HG02884 (cell line): ENCODE measurements around the gene OSCAR.
"Not testable (repeated sequence)": the region's sequence is repeated elsewhere in the genome, so short reads cannot be mapped to it uniquely, and the experiment has no call there.

Experiments
- ATAC-seq: cut with Tn5 transposase; IDR thresholded peaks from one replicate; pipeline ENCODE4 v1.9.1; 2021; ENCODE audit warnings: mild to moderate bottlenecking, moderate library complexity; ENCODE audit not compliant: unreplicated experiment

OSCAR gene

DNA sequence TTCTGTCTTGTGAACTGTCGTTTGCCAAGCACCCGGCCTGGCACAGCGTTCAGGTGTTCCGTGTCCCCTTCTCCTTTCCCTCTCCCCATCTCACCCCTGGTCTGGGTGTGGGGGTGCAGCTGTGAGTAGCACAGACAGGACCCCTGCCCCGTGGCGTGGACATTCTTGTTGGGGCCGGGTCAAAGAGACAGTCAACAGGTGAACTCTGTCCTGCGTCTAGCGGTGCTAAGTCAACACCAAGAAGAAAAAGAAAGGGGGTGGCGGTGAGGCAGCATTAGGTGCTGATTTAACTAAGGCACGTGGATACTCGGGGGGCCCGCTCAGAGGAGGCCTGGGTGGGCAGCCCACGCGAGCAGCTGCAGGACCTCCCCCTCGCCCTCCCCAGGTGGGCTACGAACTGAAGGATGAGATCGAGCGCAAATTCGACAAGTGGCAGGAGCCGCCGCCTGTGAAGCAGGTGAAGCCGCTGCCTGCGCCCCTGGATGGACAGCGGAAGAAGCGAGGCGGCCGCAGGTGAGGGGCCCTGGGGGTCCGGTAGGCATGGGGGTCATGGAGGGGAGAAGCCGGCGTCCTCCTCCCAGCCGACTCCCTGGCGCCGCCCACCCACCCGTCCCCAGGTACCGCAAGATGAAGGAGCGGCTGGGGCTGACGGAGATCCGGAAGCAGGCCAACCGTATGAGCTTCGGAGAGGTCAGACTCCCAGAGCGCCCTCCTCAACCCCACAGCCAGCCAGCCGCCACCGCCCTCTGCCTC, 27.3 kb upstream of the OSCAR start:
- no peak for ATAC-seq

DNA sequence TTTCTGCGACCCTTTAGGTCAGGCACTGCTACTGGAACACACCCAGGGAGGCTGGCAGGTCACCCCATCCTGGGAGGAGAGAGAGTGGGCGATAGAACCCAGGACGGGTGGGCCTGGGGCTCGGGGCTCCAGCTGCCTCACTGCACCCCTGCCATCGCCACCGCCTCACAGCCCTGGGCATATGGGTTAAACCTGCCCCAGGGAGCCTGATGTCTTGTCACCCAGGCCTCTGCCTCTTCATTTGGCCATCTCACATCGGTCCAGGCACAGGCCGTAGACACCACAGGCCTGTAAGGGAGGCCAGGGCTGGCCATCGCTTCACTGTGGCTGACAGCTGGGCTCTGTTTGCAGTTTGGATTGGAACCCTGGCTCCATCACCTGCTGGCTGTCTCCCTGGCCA, 25.1 kb upstream of the OSCAR start:
- no peak for ATAC-seq

DNA sequence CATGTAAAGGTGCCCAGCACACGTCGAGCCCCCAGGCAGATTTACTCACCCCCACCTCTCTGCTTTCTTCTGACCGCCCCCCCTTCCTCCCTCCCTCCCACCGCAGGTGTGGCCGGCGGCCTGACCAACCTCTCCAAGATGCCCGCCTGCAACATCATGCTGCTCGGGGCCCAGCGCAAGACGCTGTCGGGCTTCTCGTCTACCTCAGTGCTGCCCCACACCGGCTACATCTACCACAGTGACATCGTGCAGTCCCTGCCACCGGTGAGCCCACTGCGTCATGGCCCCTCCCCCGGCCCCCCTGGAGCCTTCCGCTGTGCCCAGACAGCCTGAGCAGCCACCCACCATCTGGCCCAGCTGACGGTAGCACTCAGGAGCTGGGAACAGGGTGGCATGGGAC, 23.8 kb upstream of the OSCAR start:
- ATAC-seq, result no peak

DNA sequence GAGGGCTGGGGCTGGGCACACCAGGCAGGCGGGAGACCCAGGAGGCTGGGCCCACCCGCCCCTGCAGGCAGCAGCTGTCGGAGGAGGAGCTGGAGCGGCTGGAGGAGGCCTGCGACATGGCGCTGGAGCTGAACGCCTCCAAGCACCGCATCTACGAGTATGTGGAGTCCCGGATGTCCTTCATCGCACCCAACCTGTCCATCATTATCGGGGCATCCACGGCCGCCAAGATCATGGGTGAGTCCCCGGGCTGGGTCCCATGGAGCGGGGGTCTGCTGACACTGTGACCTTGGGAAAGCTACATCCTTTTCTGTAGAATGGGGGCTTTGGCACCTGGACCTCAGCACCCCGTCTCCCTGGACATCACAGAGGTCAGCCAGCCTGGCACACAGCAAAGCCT, 23.1 kb upstream of the OSCAR start:
- ATAC-seq, result no peak

DNA sequence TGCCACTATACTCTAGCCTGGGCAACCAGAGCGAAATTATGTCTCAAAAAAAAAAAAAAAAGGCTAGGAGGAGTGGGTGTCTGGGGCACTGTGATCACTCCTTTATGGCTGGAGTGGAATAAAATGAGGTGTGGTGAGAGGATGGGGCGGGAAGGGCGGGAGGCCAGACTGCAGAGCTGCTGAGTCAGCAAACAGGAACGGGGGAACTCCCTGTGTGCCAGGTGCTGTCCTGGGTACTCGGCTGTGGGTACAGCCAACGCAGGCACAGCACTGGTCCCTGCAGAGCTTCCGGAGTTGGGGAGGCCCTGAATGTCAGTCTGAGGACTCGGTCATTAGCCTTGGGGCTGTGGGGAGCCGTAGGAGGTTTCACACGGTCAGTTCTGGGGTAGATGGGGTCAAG, 20.7 kb upstream of the OSCAR start:
- no peak for ATAC-seq

DNA sequence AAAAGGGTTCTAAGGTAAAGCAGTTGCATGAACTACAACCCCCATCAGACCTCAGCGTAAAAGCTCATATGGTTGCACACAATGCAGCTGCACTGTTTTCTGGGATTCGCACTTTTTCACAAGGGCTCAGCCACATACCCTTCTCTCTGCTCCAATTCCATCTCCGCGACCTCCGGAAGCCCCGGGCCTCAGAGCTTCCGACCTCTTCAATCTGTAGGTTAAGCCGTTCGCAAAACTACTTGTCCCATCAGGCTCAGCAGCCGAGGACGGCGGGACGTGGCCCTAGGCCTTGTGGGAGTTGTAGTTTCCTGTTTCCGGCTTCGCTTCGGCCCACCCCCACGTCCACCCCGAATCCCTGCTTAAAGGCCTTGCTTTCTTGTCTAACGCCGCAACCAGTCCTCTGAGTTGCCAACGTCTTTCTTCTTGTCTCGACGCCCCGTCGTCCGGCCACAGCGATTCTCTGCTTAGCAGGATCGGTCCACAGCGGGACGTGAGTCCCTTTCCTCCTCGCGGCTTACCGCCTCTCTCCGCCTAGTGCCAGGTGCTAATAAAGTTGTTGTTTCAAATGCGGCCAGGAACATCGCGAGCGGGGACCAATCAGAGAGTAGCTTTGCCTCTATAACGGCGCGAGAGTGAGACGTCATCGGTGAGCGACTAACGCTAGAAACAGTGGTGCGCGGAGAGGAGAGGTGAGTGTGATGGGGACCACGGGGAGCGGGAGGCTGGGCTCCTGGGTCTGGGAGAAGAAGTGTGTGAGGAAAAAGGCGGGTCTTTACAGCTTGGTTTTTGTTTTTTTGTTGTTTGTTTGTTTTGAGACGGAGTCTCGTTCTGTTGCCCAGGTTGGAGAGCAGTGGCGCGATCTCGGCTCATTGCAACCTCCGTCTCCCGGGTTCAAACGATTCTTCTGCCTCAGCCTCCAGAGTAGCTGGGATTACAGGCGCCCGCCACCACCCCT, 14.8 kb upstream of the OSCAR start, which contains the start of the genes PRPF31 and TFPT:
Gene PRPF31 (plus strand): TSS at position 646 of the 955 bp plus-strand sequence. CDS start 2,525 bp downstream, outside the sequence.
Gene TFPT (minus strand): TSS at position 549 of the 955 bp plus-strand sequence. CDS start 388 bp downstream, at position 161.
- ATAC-seq, result peak; percentile 69

DNA sequence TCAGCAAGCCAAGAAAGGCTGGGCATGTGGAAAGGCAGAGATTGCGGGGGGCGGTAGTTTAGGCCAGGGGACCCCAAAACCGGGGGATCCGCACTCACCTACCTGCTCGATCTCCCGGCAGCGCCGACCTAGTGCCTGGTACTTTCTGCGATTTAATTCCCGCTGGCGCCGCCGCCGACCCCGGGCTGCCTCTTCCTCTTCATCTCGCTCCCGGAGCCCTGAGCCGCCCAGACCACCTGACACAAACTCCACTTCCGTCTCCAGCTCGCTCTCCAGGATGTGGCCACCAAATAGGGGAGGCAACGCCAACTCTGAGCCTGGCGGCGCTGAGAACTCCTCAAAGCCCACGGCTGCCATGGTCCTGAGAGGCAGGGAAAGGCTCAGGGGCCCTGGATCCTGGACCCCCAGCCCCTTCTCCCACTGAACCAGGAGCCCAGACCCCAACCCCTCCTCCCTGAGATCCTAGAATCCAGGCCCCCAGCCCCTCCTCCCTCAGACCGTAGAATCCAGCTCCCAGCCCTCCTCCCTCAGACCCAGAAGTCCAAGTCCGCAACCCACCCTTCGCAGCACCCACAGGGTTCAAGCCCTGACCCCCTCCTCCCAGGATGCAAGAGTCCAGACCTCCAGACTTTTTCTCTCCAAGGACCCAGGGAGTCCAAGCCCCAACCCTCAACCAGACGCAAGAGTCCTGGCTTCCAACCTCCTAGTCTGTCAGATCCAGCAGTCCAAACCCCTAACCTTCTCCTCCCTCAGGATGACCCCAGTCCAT, 13.9 kb upstream of the OSCAR start:
- ATAC-seq, result no peak

DNA sequence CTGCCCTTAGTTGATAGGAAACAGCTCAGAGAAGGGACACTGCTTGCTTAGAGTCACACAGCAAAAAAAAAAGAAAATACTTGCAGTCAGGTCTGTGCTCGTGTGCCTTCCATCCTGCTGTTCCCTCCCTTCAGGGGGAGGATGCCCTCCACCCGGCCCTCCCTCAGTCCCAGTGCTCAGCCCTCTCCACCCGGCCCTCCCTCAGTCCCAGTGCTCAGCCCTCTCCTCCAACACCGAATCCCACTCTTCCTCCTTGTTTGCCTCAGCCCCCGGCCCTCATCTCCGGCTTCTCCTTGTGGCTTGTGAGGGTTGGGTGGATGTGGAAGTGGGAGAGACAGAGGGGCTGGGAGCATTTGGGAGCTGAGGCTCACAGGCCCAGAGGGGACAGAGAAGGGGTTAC, 9.0 kb upstream of the OSCAR start:
- no peak for ATAC-seq

DNA sequence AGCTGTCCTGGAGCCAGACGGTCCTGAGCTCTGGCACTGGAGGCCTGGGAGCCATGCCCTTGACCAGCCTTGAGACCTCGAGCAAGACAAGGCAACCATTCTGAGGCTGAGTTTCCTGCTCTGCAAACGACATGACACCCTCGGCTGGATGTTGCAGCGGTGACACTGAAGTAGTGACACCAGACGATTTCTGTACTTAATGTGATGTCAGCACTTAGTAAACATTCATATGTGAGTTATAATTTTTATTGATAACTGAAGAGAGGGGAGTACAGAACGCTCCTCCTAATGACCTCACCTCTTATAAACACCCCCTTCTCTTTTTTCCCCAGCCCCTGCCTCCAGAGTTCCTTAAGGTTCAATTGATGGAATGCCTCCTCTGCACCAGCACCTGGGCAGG, 7.9 kb upstream of the OSCAR start:
- ATAC-seq, result no peak

DNA sequence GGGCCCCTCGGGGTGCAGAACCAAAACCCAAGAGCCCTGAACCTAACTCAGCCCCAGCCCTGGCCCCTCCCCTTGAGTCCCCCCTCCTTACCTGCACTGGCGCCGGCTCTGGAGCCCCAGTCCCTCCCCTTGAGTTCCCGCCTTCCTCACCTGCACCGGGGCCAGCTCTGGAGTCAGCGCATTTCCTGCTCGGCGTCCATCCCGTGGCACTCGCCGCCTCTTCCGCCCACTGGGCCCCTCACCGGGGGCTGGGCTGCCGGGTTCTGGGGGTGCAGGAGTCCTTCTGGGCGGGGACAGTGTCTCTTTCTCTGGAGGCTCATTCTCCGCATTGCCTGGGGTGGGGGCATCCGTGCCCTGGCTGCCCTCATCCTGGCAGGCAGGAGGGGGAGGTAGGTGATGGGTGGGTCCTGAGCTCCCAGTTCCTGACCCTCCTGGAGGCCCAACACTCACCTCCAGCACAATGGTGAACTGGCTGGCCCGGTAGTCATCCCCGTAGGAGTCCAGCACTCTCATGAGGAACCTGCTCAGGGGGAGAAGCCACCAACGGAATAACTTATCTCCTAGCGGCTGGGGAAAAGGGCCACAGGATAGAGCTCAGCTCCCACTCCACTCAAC, 7.4 kb upstream of the OSCAR start:
- ATAC-seq, result no peak

DNA sequence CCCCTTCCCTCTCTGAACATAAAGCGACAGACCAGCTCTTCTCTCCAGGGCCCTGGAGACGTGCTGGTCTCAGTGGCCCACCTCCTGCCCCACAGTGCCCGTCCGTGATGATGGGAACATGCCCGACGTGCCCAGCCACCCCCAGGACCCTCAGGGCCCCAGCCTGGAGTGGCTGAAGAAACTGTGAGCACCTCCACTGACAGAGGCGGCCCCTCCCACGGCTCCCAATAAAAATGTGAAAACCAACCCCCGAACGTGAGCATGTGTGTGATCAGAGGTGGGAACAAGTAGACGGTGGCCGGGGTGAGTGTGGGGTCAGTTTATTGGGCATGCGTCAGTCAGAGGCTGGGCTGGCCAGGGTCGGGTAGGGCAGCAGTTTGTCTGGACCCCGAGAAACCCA, 6.1 kb upstream of the OSCAR start:
- ATAC-seq, result no peak

DNA sequence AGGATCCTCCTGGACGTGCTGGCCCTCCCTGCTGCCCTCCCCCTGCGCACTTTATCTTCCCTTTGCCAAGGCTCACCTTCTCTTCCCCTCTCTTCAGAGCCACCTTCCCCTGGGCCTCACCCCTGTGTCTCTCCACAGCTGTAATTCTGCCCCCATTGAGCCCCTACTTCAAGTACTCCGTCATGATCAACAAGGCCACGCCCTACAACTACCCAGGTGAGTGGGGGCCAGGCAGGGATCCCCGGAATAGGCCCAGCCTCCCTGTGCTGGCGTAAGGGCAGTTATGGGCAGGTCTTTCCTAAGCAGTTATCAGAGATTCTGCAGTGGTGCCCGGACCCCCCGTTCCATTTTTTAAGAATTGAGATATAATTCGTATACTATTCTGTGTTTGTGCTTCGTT, 5.2 kb upstream of the OSCAR start:
- no peak for ATAC-seq

DNA sequence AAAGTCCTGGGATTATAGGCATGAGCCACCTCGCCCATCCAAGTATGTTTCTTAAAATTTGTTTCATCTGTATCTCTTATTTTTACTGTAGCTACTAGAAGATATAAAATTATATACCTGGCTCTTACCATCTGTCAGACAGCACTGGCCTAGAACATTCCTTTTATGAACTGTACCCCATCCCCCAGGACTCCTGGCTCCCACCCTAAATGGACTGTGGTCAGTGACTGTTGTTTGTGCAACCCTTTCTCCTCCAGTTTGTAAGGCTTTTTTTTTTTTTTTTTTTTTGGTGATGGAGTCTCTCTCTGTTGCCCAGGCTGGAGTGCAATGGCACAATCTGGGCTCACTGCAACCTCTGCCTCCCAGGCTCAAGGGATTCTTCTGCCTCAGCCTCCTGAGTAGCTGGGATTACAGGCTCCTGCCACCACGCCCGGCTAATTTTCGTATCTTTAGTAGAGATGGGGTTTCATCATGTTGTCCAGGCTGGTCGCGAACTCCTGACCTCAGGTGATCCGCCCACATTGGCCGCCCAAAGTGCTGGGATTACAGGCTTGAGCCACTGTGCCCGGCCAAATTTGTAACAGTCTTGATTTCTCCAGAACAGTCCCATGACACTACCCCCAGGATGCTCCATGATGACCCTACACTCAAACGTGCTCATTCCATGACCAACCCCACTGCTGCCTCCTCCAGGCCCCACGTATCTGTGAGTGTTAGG, 4.6 kb upstream of the OSCAR start:
- no peak for ATAC-seq

DNA sequence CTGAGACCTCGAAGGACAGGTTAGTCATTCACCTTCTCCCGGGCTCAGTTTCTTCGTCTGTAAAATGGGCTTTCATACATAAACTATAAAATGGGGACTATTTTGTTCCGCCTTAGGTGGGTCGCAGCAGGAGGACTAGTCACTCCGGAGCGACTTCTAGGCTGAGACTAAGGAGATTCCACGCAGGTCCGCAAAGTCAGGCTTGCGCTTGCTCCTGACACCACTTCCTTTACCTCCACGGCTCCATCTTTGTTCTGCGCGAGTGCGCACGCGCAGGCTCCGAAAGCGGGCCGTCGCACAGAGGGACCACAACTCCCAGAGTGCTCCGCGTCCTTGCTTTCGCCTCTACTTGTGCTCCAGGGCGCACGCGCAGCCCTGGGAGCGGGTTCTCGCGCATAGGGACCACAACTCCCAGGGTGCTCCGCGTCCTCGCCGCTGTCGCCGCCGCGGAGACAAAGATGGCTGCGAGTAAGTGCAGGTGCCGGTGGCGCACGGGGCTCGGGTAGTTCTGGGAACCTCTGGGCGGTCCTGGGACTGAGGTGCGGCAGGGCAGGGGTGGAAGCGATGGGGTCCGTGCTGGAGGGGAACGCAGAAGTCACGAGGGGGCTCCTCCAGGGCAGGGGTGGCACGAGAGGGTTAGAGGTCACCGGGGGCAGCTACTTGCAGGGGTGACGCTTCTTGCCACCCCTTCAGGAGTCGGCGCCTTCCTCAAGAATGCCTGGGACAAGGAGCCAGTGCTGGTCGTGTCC, 2.0 kb upstream of the OSCAR start, which contains the start of gene NDUFA3:
Gene NDUFA3 (plus strand): TSS at position 435 of the 749 bp plus-strand sequence. CDS start 24 bp downstream, at position 459.
- peak; percentile 90 for ATAC-seq

DNA sequence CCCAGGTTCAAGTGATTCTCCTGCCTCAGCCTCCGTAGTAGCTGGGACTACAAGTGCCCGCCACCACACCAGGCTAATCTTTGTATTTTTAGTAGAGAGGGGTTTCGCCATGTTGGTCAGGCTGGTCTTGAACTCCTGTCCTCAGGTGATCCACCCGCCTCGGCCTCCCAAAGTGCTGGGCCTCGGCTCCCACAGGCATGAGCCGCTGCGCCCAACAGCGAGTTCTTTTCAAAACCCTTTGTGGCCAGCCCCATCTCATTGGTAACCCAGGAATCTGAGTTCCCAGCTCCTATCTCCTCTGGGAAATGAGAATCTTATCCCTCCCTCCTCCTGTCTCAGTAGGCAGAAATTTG, 724 bp downstream of the OSCAR start:
- ATAC-seq, result not testable (repeated sequence)

DNA sequence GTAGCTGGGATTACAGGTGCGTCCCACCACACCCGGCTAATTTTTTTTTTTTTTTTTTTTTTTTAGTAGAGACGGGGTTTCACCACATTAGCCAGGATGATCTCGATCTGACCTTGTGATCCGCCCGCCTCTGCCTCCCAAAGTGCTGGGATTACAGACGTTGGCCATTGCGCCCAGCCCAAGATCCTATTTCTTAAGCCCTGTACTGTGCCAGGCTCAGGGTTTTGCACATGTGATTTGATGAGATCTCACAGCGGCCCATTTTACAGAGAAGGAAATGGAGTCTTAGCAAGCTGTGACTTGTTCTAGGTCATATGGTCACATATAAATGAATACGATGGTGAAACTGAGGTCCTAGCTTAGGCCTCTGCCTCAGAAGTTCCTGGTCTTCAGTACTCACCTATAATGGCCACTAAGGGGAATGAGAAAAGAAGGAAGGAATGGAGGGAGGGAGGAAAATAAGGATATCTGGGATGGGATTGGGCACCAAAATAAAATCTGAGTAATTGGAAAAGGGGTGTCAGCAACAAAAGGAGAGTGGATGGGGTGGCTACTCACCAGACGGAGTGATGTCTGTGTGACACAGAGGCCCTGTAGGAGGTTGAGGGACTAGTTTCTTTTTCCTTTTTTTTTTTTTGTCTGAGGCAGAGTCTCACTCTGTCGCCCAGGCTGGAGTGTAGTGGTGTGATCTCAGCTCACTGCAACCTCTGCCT, 1.3 kb downstream of the OSCAR start:
- no peak for ATAC-seq

DNA sequence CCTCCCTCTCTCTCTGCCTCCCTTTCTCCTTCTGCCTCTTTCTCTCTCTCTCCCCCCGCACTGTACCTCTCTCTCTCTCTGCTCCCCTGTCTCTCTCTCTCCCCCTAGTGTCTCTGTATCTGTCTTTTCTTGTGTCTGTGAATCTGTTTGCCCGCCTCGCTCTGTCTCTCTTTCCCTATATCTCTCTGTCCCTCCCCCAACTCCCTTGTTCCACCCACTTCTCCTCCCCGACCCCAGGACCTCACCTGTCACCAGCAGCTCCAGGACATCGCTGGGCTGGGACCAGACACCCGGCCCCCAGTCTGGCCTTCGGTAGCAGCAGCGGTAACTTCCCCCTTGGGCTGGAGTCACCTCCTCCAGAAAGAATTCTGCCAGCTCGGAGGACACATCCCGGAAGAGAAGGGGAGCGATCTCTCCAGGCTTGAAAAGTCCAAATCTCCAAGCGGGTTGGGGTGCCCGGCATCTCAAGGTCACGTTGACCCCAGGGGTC, 3.9 kb downstream of the OSCAR start:
- no peak for ATAC-seq

DNA sequence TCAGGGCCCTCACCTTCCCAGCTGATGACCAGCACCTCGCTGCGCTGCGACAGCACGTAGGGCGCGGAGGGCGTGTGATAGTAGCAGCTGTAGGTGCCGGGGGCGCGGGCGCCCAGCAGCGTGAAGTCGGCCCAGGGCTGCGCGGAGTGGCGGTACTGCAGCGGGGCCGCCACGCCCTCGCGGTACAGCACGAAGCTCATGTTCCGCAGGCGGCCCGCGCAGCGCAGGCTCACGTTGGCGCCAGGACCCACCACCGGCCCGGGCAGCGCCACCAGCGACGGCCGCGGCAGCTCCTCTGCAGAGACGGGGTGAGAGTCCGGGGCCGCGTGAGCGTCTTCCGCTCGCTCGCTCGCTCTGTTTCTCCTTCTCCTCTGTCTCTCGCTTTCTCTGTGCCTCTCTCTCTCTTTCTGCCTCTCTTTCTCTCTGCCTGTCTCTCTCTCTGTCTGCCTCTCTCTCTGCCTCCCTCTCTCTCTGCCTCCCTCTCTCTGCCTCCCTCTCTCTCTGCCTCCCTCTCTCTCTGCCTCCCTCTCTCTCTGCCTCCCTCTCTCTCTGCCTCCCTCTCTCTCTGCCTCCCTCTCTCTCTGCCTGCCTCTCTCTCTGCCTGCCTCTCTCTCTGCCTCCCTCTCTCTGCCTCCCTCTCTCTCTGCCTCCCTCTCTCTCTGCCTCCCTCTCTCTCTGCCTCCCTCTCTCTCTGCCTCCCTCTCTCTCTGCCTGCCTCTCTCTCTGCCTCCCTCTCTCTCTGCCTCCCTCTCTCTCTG, 4.6 kb downstream of the OSCAR start:
- not testable (repeated sequence) for ATAC-seq
